Keratinocyte (primary cell): ENCODE measurements around the gene DTX3L. TPM values are rescaled to one million over a fixed set of nuclear protein-coding genes. Genes with fewer than 3 reads are reported as not detected.

Source experiments
- DNase-seq: peaks from one replicate; pipeline ENCODE4 v3.0.0-alpha.2; 2011; ENCODE audit warnings: low read depth, missing footprints, low spot score
- FAIRE-seq: peaks from 2 replicates; lab custom pipeline; 2011; peaks lifted over from hg19 to GRCh38; lab: Jason Lieb, UNC
- H2AFZ ChIP-seq: 2 replicates; pipeline ENCODE4 v1.6.0; 2012; ENCODE audit warnings: low read length, control low read depth, inconsistent platforms; ENCODE audit not compliant: control insufficient read depth
- H3K27ac ChIP-seq: 2 replicates; pipeline ENCODE4 v1.5.1; 2011; ENCODE audit warnings: low read length; ENCODE audit not compliant: control insufficient read depth, insufficient read depth
- H3K27me3 ChIP-seq: 3 replicates; pipeline ENCODE4 v1.6.0; 2011; ENCODE audit warnings: low read length; ENCODE audit not compliant: control insufficient read depth, insufficient read depth; ENCODE audit errors: extremely low read depth
- H3K36me3 ChIP-seq, 2 experiments: 2 replicates in 1 of 2; 3 replicates in 1 of 2; pipeline ENCODE4 v1.5.1; 2011; ENCODE audit warnings: low read length in 2 of 2, mild to moderate bottlenecking in 1 of 2; ENCODE audit not compliant: control insufficient read depth in 2 of 2, insufficient read depth in 2 of 2; ENCODE audit errors: extremely low read depth in 1 of 2
- H3K4me1 ChIP-seq: 3 replicates; pipeline ENCODE4 v1.5.1; 2011; ENCODE audit warnings: low read length; ENCODE audit not compliant: control insufficient read depth, insufficient read depth; ENCODE audit errors: extremely low read depth
- H3K4me2 ChIP-seq: 3 replicates; pipeline ENCODE4 v1.6.0; 2011; ENCODE audit warnings: low read depth, low read length; ENCODE audit not compliant: control insufficient read depth, insufficient read depth; ENCODE audit errors: extremely low read depth
- H3K4me3 ChIP-seq, 3 experiments: fragments of 200-600 bp in 1 of 3; sonication (generic) in 1 of 3; 2 replicates in 2 of 3; 3 replicates in 1 of 3; pipeline ENCODE4 v1.5.1; 2011 to 2016; ENCODE audit warnings: low read length in 3 of 3, mild to moderate bottlenecking in 3 of 3, control low read depth in 2 of 3, inconsistent platforms in 1 of 3, low read depth in 1 of 3, mixed read lengths in 1 of 3, mixed run types in 1 of 3, moderate library complexity in 1 of 3; ENCODE audit not compliant: control insufficient read depth in 2 of 3, insufficient read depth in 2 of 3; ENCODE audit errors: extremely low read depth in 1 of 3
- H3K79me2 ChIP-seq: 2 replicates; pipeline ENCODE4 v1.6.0; 2012; ENCODE audit warnings: low read length; ENCODE audit not compliant: control insufficient read depth, insufficient read depth
- H3K9ac ChIP-seq: 3 replicates; pipeline ENCODE4 v1.6.0; 2011; ENCODE audit warnings: low read length; ENCODE audit not compliant: control insufficient read depth, insufficient read depth; ENCODE audit errors: extremely low read depth
- H3K9me1 ChIP-seq: 3 replicates; pipeline ENCODE4 v1.6.0; 2011; ENCODE audit warnings: low read length; ENCODE audit not compliant: control insufficient read depth, insufficient read depth; ENCODE audit errors: extremely low read depth
- H3K9me3 ChIP-seq: 2 replicates; pipeline ENCODE4 v1.5.1; 2012; ENCODE audit warnings: low read depth, low read length; ENCODE audit not compliant: control insufficient read depth
- H4K20me1 ChIP-seq: 3 replicates; pipeline ENCODE4 v1.6.0; 2011; ENCODE audit warnings: low read length; ENCODE audit not compliant: control insufficient read depth, insufficient read depth; ENCODE audit errors: extremely low read depth
- EZH2 ChIP-seq: IDR thresholded peaks from one replicate; pipeline ENCODE4 v1.6.1; 2012; ENCODE audit warnings: inconsistent platforms, mild to moderate bottlenecking, low read length, moderate library complexity
- dilution Hi-C: fragments of 300-500 bp; cut with MboI; formaldehyde crosslinking; loops from one replicate; pipeline ENCODE4 v1.7.0; 2020; ENCODE audit warnings: low sequenced_read_pairs; ENCODE audit not compliant: extremely low pct_ligation_motif_present
- polyA plus RNA-seq, 5 experiments: library from polyadenylated mRNA; depleted of rRNA in 3 of 5; stranded (reverse) in 3 of 5; stranded (forward) in 1 of 5; unstranded in 1 of 5; fragments of >200 nt; gene quantifications; 1 replicate in 1 of 5; 2 replicates in 3 of 5; 3 replicates in 1 of 5; pipeline versions ENCODE4 v1.2.1 to v1.2.3, GENCODE V29; 2011 to 2012; ENCODE audit warnings: missing spikeins in 2 of 5, low read depth in 1 of 5, low replicate concordance in 1 of 5
- TF ChIP-seq, protein P1 (sequence below), 3 experiments: IDR thresholded peaks in 1 of 3; conservative IDR thresholded peaks in 1 of 3; optimal IDR thresholded peaks in 1 of 3; 2 replicates in 2 of 3; 3 replicates in 1 of 3; pipeline versions ENCODE3 to v1.5.1; 2011; ENCODE audit warnings: low read length in 3 of 3, mild to moderate bottlenecking in 3 of 3, moderate library complexity in 2 of 3, control low read depth in 1 of 3, inconsistent platforms in 1 of 3; ENCODE audit not compliant: insufficient read depth in 2 of 3; ENCODE audit errors: extremely low read depth in 1 of 3

DTX3L gene
- polyA plus RNA-seq, 1 donor (not counting 4 experiments of a cell fraction or from before 2014, with no cell fraction given), result 13.6 TPM

- H3K27ac ChIP-seq, result no peak overlapping the region
- no peaks in the 10 kb centered on the region for H3K9me1 ChIP-seq
- H3K27me3 ChIP-seq, result no peaks in the 10 kb centered on the region
- no peak overlapping the region for H3K4me2 ChIP-seq
- no peak overlapping the region for H3K4me3 ChIP-seq
- H3K9ac ChIP-seq, result no peak overlapping the region
- TF ChIP-seq EZH2, result no peak
- TF ChIP-seq, protein P1, sequence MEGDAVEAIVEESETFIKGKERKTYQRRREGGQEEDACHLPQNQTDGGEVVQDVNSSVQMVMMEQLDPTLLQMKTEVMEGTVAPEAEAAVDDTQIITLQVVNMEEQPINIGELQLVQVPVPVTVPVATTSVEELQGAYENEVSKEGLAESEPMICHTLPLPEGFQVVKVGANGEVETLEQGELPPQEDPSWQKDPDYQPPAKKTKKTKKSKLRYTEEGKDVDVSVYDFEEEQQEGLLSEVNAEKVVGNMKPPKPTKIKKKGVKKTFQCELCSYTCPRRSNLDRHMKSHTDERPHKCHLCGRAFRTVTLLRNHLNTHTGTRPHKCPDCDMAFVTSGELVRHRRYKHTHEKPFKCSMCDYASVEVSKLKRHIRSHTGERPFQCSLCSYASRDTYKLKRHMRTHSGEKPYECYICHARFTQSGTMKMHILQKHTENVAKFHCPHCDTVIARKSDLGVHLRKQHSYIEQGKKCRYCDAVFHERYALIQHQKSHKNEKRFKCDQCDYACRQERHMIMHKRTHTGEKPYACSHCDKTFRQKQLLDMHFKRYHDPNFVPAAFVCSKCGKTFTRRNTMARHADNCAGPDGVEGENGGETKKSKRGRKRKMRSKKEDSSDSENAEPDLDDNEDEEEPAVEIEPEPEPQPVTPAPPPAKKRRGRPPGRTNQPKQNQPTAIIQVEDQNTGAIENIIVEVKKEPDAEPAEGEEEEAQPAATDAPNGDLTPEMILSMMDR (optimal IDR thresholded peaks at IDR 0.05 in 1 of 3, IDR thresholded peaks at IDR 0.05 in 1 of 3, conservative IDR thresholded peaks at IDR 0.05 in 1 of 3; ENCODE audit: extremely low read depth in 1 of 3, insufficient read depth in 2 of 3, low read length in 3 of 3), result no peak
- no peaks in the 10 kb centered on the region for H3K79me2 ChIP-seq
- dilution Hi-C loops, result no loop called here
- H3K36me3 ChIP-seq, result peaks cover 10 to 19% of the 10 kb centered on the region in 2 experiments
- no peaks in the 10 kb centered on the region for H3K9me3 ChIP-seq
- H2AFZ ChIP-seq, result no peak overlapping the region
- H4K20me1 ChIP-seq, result peaks cover 3% of the 10 kb centered on the region
- peaks cover 21% of the 10 kb centered on the region for H3K4me1 ChIP-seq
- DNase-seq, result no peak
- FAIRE-seq, result no peak
Observed at GRCh38 chr3:122535964-122536631, 28.0 kb upstream of the DTX3L start.

GRCh38 chr3:122536632-122537001, 27.5 kb upstream of the DTX3L start:
- no peak overlapping the region for H3K9ac ChIP-seq
- no peak overlapping the region for H3K4me3 ChIP-seq
- no peaks in the 10 kb centered on the region for H3K9me1 ChIP-seq
- H3K36me3 ChIP-seq, result peaks cover 10 to 21% of the 10 kb centered on the region in 2 experiments
- H4K20me1 ChIP-seq, result peaks cover 3% of the 10 kb centered on the region
- H2AFZ ChIP-seq, result no peak overlapping the region
- no peaks in the 10 kb centered on the region for H3K79me2 ChIP-seq
- H3K27ac ChIP-seq, result no peak overlapping the region
- FAIRE-seq (no peak), DNase-seq (no peak)
- no peak for TF ChIP-seq EZH2
- TF ChIP-seq, protein P1 (optimal IDR thresholded peaks at IDR 0.05 in 1 of 3, IDR thresholded peaks at IDR 0.05 in 1 of 3, conservative IDR thresholded peaks at IDR 0.05 in 1 of 3; ENCODE audit: extremely low read depth in 1 of 3, insufficient read depth in 2 of 3, low read length in 3 of 3), result no peak
- H3K4me2 ChIP-seq, result no peak overlapping the region
- dilution Hi-C loops, result no loop called here
- no peaks in the 10 kb centered on the region for H3K27me3 ChIP-seq
- H3K9me3 ChIP-seq, result no peaks in the 10 kb centered on the region
- peaks cover 21% of the 10 kb centered on the region for H3K4me1 ChIP-seq
